PFSK-1 (cell line): ENCODE measurements around the gene DOCK4.

Experiments used
- POLR2AphosphoS5 ChIP-seq: IDR thresholded peaks from 2 replicates; pipeline ENCODE4 v1.6.1; 2012; ENCODE audit warnings: low read depth, mild to moderate bottlenecking, control low read depth, low read length, moderate library complexity
- SIN3A ChIP-seq: IDR thresholded peaks from 2 replicates; pipeline ENCODE4 v1.6.1; 2012; ENCODE audit warnings: mild to moderate bottlenecking, low read length, moderate library complexity, borderline replicate concordance; ENCODE audit not compliant: insufficient read depth
- TF ChIP-seq, protein P1 (sequence below), 2 experiments: IDR thresholded peaks; 2 replicates each; pipeline versions ENCODE4 v1.6.1 to v1.8.0; 2011 to 2012; ENCODE audit warnings: low read depth in 2 of 2, low read length in 2 of 2, control low read depth in 1 of 2, inconsistent platforms in 1 of 2, mild to moderate bottlenecking in 1 of 2, moderate library complexity in 1 of 2; ENCODE audit not compliant: insufficient read depth in 1 of 2

DNA sequence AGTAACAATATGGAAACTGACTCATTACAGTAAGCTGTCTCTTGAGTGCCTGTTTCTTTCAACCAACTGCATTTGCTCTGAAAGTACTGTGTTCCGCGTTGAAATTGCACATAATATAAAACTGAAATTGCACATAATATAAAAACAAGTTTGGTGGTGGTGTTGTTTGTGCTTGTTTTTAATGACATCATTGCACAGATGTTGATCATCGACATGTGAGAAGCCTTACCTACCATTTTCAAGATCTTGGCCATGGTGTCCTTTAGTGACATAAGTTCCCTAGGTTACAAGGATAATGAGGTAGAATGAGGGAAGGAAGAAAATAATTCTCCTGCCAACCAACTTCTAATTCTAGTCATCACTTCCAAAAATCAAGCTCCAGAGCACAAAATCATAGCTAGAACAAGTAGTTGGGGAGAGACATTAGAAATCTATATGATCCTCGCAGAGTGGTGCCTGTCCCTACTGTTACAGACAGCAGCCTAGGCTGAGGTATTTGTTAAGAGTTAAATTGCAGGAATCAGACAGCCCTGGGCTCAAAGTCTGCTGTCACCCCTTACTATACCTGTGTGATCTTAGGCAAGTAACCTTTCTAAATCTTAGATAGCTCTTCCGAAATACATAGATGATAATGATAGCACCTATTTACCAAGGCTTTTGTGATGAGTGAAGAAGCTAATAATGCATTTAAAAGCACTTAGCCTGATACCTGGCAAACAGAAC, 29.3 kb downstream of the DOCK4 start:
- TF ChIP-seq, protein P1, sequence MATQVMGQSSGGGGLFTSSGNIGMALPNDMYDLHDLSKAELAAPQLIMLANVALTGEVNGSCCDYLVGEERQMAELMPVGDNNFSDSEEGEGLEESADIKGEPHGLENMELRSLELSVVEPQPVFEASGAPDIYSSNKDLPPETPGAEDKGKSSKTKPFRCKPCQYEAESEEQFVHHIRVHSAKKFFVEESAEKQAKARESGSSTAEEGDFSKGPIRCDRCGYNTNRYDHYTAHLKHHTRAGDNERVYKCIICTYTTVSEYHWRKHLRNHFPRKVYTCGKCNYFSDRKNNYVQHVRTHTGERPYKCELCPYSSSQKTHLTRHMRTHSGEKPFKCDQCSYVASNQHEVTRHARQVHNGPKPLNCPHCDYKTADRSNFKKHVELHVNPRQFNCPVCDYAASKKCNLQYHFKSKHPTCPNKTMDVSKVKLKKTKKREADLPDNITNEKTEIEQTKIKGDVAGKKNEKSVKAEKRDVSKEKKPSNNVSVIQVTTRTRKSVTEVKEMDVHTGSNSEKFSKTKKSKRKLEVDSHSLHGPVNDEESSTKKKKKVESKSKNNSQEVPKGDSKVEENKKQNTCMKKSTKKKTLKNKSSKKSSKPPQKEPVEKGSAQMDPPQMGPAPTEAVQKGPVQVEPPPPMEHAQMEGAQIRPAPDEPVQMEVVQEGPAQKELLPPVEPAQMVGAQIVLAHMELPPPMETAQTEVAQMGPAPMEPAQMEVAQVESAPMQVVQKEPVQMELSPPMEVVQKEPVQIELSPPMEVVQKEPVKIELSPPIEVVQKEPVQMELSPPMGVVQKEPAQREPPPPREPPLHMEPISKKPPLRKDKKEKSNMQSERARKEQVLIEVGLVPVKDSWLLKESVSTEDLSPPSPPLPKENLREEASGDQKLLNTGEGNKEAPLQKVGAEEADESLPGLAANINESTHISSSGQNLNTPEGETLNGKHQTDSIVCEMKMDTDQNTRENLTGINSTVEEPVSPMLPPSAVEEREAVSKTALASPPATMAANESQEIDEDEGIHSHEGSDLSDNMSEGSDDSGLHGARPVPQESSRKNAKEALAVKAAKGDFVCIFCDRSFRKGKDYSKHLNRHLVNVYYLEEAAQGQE (IDR thresholded peaks at IDR 0.05; ENCODE audit: insufficient read depth in 1 of 2, low read depth in 2 of 2, low read length in 2 of 2): no peak
- TF ChIP-seq POLR2AphosphoS5: no peak
- TF ChIP-seq SIN3A: no peak
